Lower leg skin (tissue), 3 donors: ENCODE measurements around the gene LCT.

Experiments
- POLR2A ChIP-seq, 2 donors: fragments of 450-650 bp; IDR thresholded peaks; one replicate each; pipeline ENCODE4 v1.6.1; 2016 to 2017; ENCODE audit warnings: antibody characterized with exemption in 2 of 2, mild to moderate bottlenecking in 1 of 2, moderate library complexity in 1 of 2
- TF ChIP-seq, protein P1 (sequence below), 3 donors: fragments of 450-650 bp; IDR thresholded peaks; one replicate each; pipeline ENCODE4 v1.5.1; 2016; ENCODE audit warnings: antibody characterized with exemption in 3 of 3, mild to moderate bottlenecking in 3 of 3, moderate library complexity in 2 of 3

DNA sequence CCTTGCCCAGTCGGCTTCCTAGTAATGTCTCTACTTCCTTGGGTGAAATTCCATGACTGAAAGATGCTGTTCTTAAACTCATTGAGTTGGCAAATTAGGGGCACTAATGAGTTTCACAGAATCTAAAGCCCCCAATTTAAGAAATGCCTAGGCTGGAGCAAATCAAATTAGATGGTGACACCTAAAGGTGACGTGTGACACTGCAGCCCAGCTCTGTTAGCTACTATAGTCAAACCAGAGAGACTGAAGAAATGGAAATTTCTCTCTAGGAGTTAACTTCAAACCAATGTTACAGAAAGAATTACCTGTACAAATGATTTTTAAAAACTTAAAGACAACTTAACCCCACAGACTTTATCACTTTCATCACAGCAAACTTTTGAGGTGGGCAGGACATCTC lies 37.2 kb downstream of the LCT start:
- TF ChIP-seq, protein P1, sequence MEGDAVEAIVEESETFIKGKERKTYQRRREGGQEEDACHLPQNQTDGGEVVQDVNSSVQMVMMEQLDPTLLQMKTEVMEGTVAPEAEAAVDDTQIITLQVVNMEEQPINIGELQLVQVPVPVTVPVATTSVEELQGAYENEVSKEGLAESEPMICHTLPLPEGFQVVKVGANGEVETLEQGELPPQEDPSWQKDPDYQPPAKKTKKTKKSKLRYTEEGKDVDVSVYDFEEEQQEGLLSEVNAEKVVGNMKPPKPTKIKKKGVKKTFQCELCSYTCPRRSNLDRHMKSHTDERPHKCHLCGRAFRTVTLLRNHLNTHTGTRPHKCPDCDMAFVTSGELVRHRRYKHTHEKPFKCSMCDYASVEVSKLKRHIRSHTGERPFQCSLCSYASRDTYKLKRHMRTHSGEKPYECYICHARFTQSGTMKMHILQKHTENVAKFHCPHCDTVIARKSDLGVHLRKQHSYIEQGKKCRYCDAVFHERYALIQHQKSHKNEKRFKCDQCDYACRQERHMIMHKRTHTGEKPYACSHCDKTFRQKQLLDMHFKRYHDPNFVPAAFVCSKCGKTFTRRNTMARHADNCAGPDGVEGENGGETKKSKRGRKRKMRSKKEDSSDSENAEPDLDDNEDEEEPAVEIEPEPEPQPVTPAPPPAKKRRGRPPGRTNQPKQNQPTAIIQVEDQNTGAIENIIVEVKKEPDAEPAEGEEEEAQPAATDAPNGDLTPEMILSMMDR (IDR thresholded peaks at IDR 0.05): no peak
- TF ChIP-seq POLR2A (IDR thresholded peaks at IDR 0.05): no peak
